SJCRH30 (cell line): ENCODE data around the gene PRR14. TPM values are rescaled to one million over a fixed set of nuclear protein-coding genes. Genes with fewer than 3 reads are reported as not detected.
A peak's percentile ranks its signal among the peaks of the same experiment; 100 is the strongest.
"Not testable (repeated sequence)": the region's sequence is repeated elsewhere in the genome, so short reads cannot be mapped to it uniquely, and the experiment has no call there.

ENCODE experiments used
- DNase-seq, 2 experiments: peaks; one replicate each; pipeline ENCODE4 v3.0.0-alpha.2; 2015 to 2020
- H3K27ac ChIP-seq: fragments of 250-450 bp; sonication (Bioruptor Pico); 2 replicates; pipeline ENCODE4 v1.5.1; 2020; ENCODE audit warnings: mild to moderate bottlenecking, moderate library complexity
- H3K27me3 ChIP-seq: fragments of 250-450 bp; sonication (Bioruptor Pico); 2 replicates; pipeline ENCODE4 v1.5.1; 2020; ENCODE audit warnings: mild to moderate bottlenecking, moderate library complexity
- H3K36me3 ChIP-seq: fragments of 250-450 bp; sonication (Bioruptor Pico); 2 replicates; pipeline ENCODE4 v1.5.1; 2020; ENCODE audit warnings: mild to moderate bottlenecking, moderate library complexity
- H3K4me1 ChIP-seq: fragments of 250-450 bp; sonication (Bioruptor Pico); 2 replicates; pipeline ENCODE4 v1.5.1; 2020; ENCODE audit warnings: mild to moderate bottlenecking, moderate library complexity
- H3K4me3 ChIP-seq: fragments of 250-450 bp; sonication (Bioruptor Pico); 2 replicates; pipeline ENCODE4 v1.5.1; 2020; ENCODE audit warnings: mild to moderate bottlenecking, moderate library complexity
- H3K9me3 ChIP-seq: fragments of 250-450 bp; sonication (Bioruptor Pico); replicated peaks from 2 replicates; pipeline ENCODE4 v1.5.1; 2020; ENCODE audit warnings: mild to moderate bottlenecking, moderate library complexity
- total RNA-seq: library from RNA; depleted of rRNA; stranded (reverse); fragments of >200 nt; shearing (Covaris generic); gene quantifications from 2 replicates; pipeline ENCODE4 v1.2.3, GENCODE V29; 2014

The PRR14 gene
- total RNA-seq, 1 experiment from 2014 or later: 10.5 TPM

DNA sequence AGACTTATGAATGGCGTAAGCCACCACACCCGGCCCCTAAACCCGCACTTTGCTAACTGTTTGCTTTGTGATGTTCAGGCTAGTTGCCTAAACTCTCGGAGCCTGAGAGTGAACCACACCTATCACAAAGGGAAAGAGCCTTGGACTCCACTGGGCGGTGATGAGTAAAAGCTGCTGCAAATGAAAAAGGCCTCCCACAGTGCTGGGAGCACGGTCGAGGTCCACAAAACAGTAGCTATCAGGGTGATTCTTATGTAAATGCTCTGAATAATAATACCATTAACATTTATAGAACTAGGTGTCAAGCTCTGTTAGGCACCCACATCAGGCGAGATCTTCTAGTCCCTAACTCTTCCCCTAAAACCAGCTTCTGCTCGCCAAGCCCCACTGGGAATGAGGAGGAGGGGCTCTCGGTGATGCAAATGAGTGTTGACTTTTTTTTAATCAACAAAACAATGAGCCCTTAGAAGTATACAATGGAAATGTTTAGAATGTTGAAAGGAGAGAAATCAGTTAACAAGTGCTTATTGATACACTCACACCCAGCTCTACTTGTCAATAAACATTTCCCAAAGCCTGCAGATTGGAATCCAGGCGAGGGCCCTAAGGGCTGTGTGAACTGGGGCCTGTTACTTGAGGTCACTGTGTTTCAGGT, 27.3 kb downstream of the PRR14 start:
- no peak for DNase-seq
- Histone ChIP-seq H3K4me3 (no peak overlapping the region), H3K36me3 (no peaks in the 10 kb centered on the region), H3K4me1 (no peaks in the 10 kb centered on the region), H3K9me3 (no peaks in the 10 kb centered on the region), H3K27me3 (no peaks in the 10 kb centered on the region; the same call in 1 of the 2 replicates), H3K27ac (no peak overlapping the region)

DNA sequence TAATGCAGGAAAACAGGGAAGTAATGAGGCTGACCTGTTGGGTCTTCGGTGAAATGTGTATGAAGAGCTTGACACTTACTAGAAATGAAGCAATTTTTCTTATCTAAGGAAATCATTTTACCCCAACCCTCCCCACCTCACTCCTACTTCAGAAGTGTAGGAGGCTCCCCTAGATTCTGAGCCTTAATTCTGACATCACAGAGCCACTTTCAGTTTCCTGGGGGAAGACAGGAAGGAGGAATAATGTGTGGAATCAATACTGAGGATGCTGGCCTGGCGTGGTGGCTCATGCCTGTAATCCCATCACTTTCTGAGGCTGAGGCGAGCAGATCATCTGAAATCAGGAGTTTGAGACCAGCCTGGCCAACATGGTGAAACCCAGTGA, 27.8 kb downstream of the PRR14 start:
- no peak for DNase-seq
- no peaks in the 10 kb centered on the region for H3K4me1 ChIP-seq
- no peaks in the 10 kb centered on the region; the same call in 1 of the 2 replicates for H3K27me3 ChIP-seq
- H3K36me3 ChIP-seq: no peaks in the 10 kb centered on the region
- H3K27ac ChIP-seq: no peak overlapping the region
- H3K9me3 ChIP-seq: no peaks in the 10 kb centered on the region
- no peak overlapping the region for H3K4me3 ChIP-seq

DNA sequence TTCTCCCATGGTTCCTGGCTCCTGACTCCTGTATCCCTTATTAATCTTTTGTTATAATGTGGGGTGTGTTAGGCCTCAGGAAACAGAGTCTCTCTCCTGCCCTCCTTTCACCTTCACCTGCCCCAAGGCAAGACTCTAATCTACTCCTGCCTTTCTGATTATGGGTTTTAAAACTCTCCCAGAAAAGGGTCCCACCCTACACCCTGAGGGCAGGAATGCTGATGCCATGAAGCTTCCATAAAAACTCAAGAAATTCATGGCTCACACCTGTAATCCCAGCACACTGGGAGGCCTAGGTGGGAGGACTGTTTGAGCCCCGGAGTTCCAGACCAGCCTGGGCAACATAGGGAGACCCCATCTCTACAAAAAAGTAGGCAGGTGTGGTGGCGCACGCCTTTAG, 29.6 kb downstream of the PRR14 start:
- H3K4me3 ChIP-seq: no peak overlapping the region
- no peaks in the 10 kb centered on the region for H3K9me3 ChIP-seq
- H3K27me3 ChIP-seq: no peaks in the 10 kb centered on the region; the same call in 1 of the 2 replicates
- H3K36me3 ChIP-seq: no peaks in the 10 kb centered on the region
- H3K27ac ChIP-seq: no peak overlapping the region
- H3K4me1 ChIP-seq: no peaks in the 10 kb centered on the region
- DNase-seq: no peak

DNA sequence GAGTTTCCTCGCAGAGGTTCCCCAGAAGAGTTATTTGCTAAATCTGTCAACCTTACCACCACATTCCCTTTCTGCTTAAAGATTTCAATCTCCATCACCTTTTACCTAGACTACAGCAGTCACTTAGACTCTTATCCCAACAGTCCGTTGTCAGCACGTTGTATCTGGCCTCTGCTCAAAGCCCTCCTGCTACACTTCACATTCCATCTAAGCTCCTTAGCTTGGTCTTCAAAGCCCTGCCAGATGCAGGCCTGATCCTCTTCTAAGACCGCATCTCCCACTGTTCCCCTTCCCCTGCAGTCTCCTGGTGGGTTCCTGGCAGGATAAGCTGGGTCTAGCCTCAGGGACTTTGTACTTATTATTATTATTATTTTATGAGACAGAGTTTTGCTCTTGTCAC, 37.9 kb downstream of the PRR14 start:
- Histone ChIP-seq H3K4me3 (no peak overlapping the region), H3K36me3 (no peaks in the 10 kb centered on the region)
- DNase-seq: no peak

DNA sequence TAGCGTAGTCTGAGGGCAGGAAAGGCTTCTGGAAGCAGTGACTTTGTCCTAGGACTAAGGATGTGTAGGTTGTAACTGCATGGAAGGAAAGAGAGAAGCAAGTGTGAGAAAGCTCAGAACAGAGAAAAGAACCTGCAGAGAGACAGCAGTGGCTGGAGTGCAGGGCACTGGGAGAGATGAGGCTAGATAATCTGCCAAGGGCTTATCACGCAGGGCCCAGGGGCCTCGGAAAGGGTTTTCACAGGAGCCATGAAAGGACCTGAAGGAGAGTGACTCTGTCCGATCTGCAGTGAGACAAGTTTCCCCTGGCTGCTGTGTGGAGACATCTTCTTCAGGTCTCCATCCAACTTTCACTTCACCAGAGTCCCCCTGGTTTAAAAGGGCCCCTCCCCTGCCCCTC, 41.1 kb downstream of the PRR14 start:
- 0 out of 2 replicates have a peak, but pooled peaks cover 3% of the 10 kb centered on the region for H3K27me3 ChIP-seq
- H3K4me1 ChIP-seq: no peaks in the 10 kb centered on the region
- H3K4me3 ChIP-seq: no peak overlapping the region
- H3K9me3 ChIP-seq: no peaks in the 10 kb centered on the region
- no peak overlapping the region for H3K27ac ChIP-seq
- DNase-seq: no peak
- no peaks in the 10 kb centered on the region for H3K36me3 ChIP-seq

More for the DNA sequence above, 37.9 kb downstream of the PRR14 start:
- H3K9me3 ChIP-seq: no peaks in the 10 kb centered on the region
- no peak overlapping the region for H3K27ac ChIP-seq
- H3K4me1 ChIP-seq: no peaks in the 10 kb centered on the region
- 0 out of 2 replicates have a peak, but pooled peaks cover 7% of the 10 kb centered on the region for H3K27me3 ChIP-seq

DNA sequence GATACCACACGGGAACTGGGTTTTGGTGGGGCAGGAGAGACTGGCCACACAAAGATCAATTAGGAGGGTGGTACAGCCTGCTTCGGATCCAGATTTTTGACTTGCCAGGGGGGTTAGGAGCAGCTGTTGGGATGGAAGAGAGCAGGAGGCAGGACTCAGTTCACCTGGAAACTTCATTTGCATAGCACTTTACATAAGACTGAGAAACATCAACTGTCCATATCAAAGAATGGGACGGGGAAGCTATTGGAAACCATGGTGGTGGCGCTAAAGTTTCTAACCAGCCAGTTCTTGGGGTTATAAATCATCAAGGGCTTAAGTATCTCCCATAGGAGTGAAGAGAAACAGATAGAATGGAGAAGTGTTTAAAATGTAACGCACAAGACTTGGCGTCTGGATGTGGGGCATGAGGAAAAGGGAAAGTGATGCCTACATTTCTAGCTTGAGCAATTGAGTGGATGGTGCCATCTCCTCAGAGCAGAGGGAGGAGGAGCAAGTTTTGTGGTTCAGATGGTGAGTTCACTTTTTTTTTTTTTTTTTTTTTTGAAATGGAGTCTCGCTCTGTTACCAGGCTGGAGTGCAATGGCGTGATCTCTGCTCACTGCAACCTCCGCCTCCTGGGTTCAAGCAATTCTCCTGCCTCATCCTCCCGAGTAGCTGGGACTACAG, 41.8 kb downstream of the PRR14 start:
- Histone ChIP-seq H3K27ac (no peak overlapping the region), H3K4me1 (no peaks in the 10 kb centered on the region), H3K4me3 (no peak overlapping the region), H3K36me3 (no peaks in the 10 kb centered on the region), H3K27me3 (0 out of 2 replicates have a peak, but pooled peaks cover 3% of the 10 kb centered on the region), H3K9me3 (no peaks in the 10 kb centered on the region)
- DNase-seq: no peak

DNA sequence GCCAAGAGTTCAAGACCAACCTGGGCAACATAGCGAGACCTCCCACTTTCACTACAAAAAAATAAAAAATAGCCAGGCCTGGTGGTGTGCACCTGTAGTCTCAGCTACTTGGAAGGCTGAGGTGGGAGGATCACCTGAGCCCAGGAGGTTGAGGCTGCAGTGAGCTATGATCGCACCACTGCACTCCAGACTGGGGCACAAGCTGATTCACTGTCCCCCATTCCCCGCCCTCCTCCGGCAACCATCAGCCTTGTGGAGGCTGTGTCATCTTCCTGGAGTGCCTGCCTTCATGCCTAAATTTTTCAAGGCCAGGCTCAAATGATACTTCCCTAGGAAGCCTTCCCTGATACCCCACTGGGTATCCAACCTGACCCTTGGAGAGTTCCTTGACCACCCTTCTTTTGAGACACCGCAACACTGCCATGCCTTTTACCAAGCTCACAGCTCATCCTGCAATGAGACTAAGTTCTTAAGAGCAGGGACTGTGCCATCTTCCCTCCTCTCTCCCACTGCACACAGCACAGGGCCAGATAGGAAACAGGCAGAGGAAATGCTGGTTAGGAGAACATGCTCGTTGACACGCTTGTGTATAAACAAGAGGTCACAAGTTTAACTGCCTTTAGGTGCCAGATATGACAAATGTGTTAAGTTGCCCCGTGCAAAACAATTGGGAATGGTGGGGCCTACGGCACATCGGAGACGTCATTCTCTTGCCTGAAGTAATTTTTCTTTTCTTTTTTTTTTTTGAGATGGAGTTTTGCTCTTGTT, 44.4 kb downstream of the PRR14 start:
- H3K4me1 ChIP-seq: peaks cover 4% of the 10 kb centered on the region; the same call in 1 of the 2 replicates
- no peaks in the 10 kb centered on the region for H3K9me3 ChIP-seq
- no peak overlapping the region for H3K27ac ChIP-seq
- no peaks in the 10 kb centered on the region for H3K27me3 ChIP-seq
- H3K36me3 ChIP-seq: peaks cover 5% of the 10 kb centered on the region
- no peak for DNase-seq
- no peak overlapping the region for H3K4me3 ChIP-seq

DNA sequence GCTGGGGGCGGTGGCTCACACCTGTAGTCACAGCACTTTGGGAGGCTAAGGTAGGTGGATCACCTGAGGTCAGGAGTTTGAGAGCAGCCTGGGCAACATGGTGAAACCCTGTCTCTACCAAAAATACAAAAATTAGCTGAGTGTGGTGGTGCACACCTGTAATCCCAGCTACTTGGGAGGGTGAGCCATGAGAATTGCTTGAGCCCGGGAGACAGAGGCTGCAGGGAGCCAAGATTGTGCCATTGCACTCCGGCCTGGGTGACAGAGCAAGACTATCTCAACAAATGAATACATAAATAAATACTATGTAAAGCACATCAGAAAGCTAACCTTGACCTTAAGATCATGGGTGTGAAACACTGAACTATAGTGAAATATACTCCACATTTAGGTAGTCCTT, 45.9 kb downstream of the PRR14 start:
- H3K27me3 ChIP-seq, H3K4me3 ChIP-seq, H3K9me3 ChIP-seq, H3K27ac ChIP-seq, H3K4me1 ChIP-seq, DNase-seq: not testable (repeated sequence)
- peaks cover 19% of the 10 kb centered on the region for H3K36me3 ChIP-seq

DNA sequence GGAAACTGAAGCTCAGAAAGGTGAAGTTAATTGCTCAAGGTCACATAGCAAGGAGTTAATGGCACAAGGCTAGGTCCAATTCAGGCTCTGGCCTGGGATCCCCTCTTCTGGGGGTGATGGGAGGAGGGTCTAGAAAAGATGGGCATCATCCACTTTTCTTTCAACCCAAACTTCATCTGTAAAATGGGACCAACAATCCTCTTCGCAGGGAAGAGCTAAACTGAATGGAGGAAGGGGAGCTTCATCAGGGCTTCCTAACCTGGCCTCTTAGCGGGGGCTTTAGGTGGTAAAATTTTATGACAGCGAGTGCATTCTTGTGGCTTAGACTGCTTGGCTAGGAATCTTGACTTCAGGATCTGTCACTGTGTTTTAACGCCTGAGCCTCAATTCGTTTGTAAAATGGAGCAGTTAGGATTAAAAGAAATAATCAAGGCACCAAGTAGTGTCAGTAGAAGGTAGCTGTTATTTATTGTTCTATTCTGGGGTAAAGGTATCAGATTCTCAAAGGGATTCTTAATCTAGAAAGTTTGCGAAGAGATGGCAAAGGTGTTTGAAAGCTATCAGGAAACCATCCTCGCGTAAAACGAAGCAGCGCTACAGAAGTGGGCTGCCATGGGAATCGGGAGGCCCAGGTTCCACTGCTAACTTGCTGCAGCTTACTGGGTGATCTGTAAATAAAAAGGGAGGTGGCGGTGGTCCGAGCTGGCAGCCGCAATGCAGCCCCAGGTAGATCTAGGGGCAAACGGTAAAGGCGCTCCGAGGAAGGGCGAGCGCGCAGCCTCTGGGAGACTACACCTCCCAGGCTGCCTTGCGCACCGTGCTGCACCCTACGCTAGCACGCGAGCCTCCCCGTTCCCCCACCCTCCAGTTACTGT, 46.7 kb downstream of the PRR14 start:
- H3K36me3 ChIP-seq: peaks cover 25% of the 10 kb centered on the region
- peak overlapping the region; percentile 99 for H3K27ac ChIP-seq
- peak overlapping the region; percentile 90 for H3K4me3 ChIP-seq
- DNase-seq: no peak
- H3K9me3 ChIP-seq: no peaks in the 10 kb centered on the region
- H3K27me3 ChIP-seq: no peaks in the 10 kb centered on the region
- peaks cover 5% of the 10 kb centered on the region; the same call in 1 of the 2 replicates for H3K4me1 ChIP-seq

DNA sequence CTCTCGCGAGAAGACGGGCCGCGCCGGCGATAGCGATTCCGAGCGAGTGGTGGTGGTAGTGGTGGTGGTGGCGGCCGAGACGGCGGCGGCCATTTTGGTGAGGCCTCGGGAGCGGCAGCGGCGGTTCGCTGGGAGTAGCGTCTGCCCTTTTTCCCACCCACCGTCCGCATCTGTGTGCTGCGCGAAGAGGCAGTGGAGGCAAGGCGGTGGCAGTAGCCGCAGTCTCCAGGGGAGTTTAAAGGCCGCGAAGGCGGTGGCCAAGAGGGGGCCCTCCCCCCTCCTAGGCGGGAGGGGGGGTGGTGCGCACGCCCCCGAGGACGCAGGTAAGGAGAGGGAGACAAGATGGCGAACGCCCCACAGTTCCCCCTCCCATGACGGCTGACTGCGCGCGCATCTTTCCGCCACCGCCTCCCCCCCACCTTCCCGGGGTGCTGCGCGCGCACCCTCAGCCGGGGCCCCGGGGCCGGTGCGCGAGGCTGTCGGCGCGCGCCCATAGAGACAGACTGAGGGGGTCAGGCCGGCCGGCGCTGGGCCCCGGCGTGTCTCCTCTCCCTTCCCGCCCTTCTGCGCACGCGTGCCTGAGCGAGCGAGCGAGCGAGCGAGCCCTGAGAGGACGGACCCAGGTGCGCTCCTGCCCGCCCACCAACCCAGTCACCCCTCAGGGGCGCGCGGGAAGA, 47.5 kb downstream of the PRR14 start:
- H3K9me3 ChIP-seq: no peaks in the 10 kb centered on the region
- H3K4me3 ChIP-seq: peak overlapping the region; percentile 90
- H3K27me3 ChIP-seq: no peaks in the 10 kb centered on the region
- peaks cover 33% of the 10 kb centered on the region for H3K36me3 ChIP-seq
- peak overlapping the region; percentile 99 for H3K27ac ChIP-seq
- peak; percentile 99 for DNase-seq
- H3K4me1 ChIP-seq: peaks cover 5% of the 10 kb centered on the region; the same call in 1 of the 2 replicates

DNA sequence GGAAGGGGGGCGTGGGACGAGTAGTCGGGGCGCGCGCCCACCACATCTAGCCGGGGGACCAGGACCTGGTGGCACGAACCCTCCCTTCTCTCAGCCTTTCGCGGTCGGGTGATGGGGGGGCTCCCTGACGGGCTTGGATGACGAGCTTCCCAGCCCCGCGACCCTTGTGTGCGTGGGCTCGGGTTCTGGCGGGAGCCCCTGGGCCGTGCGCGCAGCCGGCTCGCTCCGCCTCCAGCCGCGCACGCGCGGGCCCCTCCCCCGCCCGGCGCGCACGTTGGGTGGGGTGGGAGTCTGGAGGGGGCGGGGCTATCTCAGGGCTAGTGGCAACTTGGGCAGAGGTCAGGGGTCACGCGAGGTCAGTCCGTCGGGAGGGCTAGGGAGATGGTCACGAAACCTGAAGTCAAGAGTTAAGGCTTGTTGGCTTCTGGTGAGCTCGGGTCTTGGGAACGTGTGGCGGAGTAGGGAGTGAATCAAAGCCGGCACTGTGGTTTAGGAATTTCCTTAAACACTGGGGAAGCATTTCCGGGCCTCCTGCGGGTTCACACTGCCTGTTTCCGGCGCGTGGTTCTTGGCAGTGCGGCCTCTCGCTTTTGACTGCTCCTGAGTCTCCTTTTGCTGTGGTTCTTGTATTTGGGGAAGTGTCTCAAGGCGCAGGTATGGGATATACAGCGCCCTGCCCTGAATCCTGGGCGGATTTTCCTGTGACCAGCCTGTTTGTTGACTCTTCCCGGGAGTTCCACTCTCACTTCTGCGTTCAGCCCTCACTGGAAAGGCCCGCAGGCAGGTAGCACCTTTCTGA, 48.3 kb downstream of the PRR14 start, which contains the start of gene SRCAP:
Gene SRCAP, plus strand, starts transcription at position 356 of the 799 bp plus-strand sequence. CDS start 1,654 bp downstream, outside the sequence.
- peaks cover 40% of the 10 kb centered on the region for H3K36me3 ChIP-seq
- no peaks in the 10 kb centered on the region for H3K9me3 ChIP-seq
- peaks cover 5% of the 10 kb centered on the region; the same call in 1 of the 2 replicates for H3K4me1 ChIP-seq
- H3K27ac ChIP-seq: peak within 1 kb of the TSS; percentile 99
- no peaks in the 10 kb centered on the region for H3K27me3 ChIP-seq
- DNase-seq: peak; percentile 85 to 91
- peak within 1 kb of the TSS; percentile 90 for H3K4me3 ChIP-seq

DNA sequence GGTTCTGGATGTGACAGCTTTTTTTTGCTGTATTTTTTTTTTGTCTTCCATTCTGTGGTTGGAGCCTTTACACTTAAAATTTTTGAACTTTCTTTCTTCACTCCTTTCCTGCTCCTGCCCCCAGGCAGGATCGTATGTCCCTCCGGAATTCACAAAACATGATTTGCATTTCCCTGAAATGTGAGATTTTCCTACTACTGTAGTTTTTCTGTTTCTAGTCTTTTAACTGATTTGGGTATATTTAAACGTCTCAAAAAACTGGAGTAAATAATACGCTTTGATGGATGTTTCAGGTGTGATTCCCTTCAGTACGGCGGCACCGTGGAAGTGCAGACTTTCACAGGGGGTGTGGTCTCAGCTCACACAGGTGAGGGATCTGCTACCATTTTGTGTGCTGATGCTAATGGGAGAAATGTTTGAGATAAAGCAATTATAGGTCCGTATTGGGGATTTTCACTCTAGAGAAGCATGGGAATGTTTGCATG, 48.9 kb downstream of the PRR14 start:
- Histone ChIP-seq H3K27ac (no peak overlapping the region), H3K4me3 (peak overlapping the region; percentile 90), H3K36me3 (peaks cover 46% of the 10 kb centered on the region), H3K9me3 (no peaks in the 10 kb centered on the region), H3K27me3 (no peaks in the 10 kb centered on the region), H3K4me1 (peaks cover 5% of the 10 kb centered on the region; the same call in 1 of the 2 replicates)
- DNase-seq: no peak

DNA sequence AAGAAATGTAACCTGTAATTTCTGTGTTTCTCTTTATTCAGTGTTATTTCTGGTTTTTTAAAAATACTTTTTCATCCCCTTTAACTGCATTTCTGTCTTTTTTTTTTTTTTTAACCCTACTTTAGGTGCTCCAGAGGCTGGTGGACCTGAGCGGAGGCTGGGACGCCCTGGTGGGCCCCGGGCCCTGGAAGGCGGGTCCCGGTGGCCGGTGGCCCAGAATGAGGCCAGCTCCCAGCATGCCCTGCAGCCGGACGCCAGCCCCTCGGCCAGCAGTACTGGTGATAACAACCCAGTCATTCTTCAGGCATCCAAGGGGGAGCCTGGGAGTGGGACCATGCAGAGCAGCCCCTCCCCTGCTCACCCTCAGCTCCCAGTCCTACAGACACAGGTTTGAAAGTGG, 49.7 kb downstream of the PRR14 start:
- H3K27ac ChIP-seq: no peak overlapping the region
- peaks cover 5% of the 10 kb centered on the region; the same call in 1 of the 2 replicates for H3K4me1 ChIP-seq
- H3K27me3 ChIP-seq: no peaks in the 10 kb centered on the region
- H3K36me3 ChIP-seq: peaks cover 55% of the 10 kb centered on the region
- DNase-seq: no peak
- H3K9me3 ChIP-seq: no peaks in the 10 kb centered on the region
- H3K4me3 ChIP-seq: no peak overlapping the region
